Measurements from ENCODE around the gene ACTRT2. TPM values are rescaled to one million over a fixed set of nuclear protein-coding genes. Genes with fewer than 3 reads are reported as not detected.

The ACTRT2 gene
- total RNA-seq, 2 donors from 2014 or later, result not detected

- H3K9me3 Mint-ChIP-seq, result no peaks in the 10 kb centered on the region
- no peak for DNase-seq
- no peak overlapping the region for H3K27ac Mint-ChIP-seq
- H3K4me1 Mint-ChIP-seq (ENCODE audit: low read depth), result no peaks in the 10 kb centered on the region
- H3K27me3 Mint-ChIP-seq (ENCODE audit: low read depth), result no peaks in the 10 kb centered on the region
- ATAC-seq (replicated peaks in 1 of 2), result no peak
- H3K36me3 Mint-ChIP-seq (ENCODE audit: insufficient read depth in 2 of 2), result no peaks in the 10 kb centered on the region
- no peak overlapping the region for H3K4me3 Mint-ChIP-seq
Measured at GRCh38 chr1:2980073-2980791, 41.0 kb upstream of the ACTRT2 start.

DNA sequence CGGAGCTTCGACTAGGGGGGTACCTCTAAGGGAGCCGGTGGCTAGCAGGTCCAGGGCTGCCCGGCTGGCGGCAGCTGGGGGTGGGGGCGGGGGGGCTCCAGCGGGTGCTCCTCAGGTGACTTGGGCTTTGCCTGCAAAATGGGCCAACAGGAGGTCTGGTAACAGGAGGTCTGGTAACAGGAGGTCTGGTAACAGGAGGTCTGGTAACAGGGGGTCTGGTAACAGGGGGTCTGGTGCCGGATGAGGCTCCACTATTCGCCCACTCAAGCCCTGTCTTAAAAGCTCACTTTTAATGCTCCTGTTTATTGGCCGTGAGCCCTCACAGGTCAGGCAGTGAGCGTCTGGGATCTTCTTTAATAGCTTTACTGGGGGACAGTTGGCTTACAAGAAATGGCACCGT is 40.4 kb upstream of the ACTRT2 start:
- no peak for ATAC-seq (replicated peaks in 1 of 2)

DNA sequence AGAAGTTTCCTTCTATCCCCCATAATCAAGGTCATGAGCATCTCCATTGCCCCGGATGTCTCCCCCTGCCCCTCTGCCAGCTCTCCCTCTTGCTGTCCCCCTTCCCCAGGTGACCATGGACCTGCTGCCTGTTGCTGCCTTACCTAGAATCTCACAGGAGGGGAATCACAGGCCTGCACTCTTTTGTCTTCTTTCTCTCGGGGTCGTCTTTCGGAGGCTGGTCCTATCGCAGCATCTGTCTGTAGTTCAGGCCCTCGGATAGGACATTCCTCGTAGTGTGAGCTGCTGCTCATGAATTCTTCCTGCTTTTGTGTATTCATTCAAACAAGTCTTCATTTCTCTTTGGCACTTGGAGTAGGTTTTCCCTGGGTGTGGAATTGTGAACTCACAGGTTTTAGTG is 39.9 kb upstream of the ACTRT2 start:
- DNase-seq (no peak), ATAC-seq (replicated peaks in 1 of 2) (no peak)
- H3K36me3 Mint-ChIP-seq (ENCODE audit: insufficient read depth in 2 of 2), result no peaks in the 10 kb centered on the region
- no peaks in the 10 kb centered on the region for H3K27me3 Mint-ChIP-seq (ENCODE audit: low read depth)
- no peak overlapping the region for H3K4me3 Mint-ChIP-seq
- H3K27ac Mint-ChIP-seq, result no peak overlapping the region
- no peaks in the 10 kb centered on the region for H3K4me1 Mint-ChIP-seq (ENCODE audit: low read depth)
- H3K9me3 Mint-ChIP-seq, result no peaks in the 10 kb centered on the region

More for the DNA sequence above, 40.4 kb upstream of the ACTRT2 start:
- no peak for DNase-seq
- Mint-ChIP-seq H3K4me3 (no peak overlapping the region), H3K27ac (no peak overlapping the region), H3K4me1 (ENCODE audit: low read depth) (no peaks in the 10 kb centered on the region), H3K36me3 (ENCODE audit: insufficient read depth in 2 of 2) (no peaks in the 10 kb centered on the region), H3K27me3 (ENCODE audit: low read depth) (no peaks in the 10 kb centered on the region), H3K9me3 (no peaks in the 10 kb centered on the region)

- H3K27ac Mint-ChIP-seq, result no peak overlapping the region
- no peaks in the 10 kb centered on the region for H3K36me3 Mint-ChIP-seq (ENCODE audit: insufficient read depth in 2 of 2)
- no peaks in the 10 kb centered on the region for H3K9me3 Mint-ChIP-seq
- ATAC-seq (replicated peaks in 1 of 2) (no peak), DNase-seq (no peak)
- no peaks in the 10 kb centered on the region for H3K4me1 Mint-ChIP-seq (ENCODE audit: low read depth)
- no peak overlapping the region for H3K4me3 Mint-ChIP-seq
- H3K27me3 Mint-ChIP-seq (ENCODE audit: low read depth), result no peaks in the 10 kb centered on the region
Measured at GRCh38 chr1:2981981-2982614, 39.2 kb upstream of the ACTRT2 start.

DNA sequence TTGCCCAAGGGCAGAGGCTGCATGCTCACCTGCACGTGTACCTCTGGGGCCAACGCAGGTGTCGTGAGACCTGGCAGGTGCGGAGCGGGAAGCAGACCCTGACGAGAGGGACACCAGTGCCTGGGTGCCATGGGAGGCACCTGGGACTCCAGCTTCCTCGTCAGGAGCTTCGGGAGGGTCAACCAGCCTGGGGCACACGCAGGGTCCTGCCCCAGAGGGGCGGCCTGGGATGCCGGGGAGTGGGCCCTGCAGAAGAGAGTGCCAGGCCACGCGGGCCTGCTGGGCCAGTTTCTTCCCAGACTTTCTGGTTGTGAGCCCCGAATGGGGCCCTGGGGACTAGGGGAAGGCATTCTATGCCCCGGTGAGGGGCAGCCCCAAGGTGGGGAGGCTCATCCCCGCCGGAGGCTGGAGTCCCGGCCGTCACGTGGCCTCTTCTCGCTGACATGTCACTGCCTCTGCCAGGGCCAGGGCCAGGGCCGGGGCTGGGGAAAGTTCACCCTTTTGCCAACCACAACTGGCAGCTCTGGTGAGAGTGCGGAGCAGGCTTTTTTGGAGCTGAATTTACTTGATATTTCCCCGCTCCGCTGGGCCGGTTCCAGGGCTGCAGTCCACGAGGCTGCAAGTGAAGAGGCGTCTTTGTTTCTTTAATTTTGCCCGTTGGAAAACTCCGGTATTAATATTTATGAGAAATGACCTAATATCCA is 38.5 kb upstream of the ACTRT2 start:
- Mint-ChIP-seq H3K4me3 (no peak overlapping the region), H3K27ac (no peak overlapping the region), H3K36me3 (ENCODE audit: insufficient read depth in 2 of 2) (no peaks in the 10 kb centered on the region), H3K4me1 (ENCODE audit: low read depth) (no peaks in the 10 kb centered on the region), H3K9me3 (no peaks in the 10 kb centered on the region), H3K27me3 (ENCODE audit: low read depth) (no peaks in the 10 kb centered on the region)
- ATAC-seq (replicated peaks in 1 of 2) (no peak), DNase-seq (no peak)

DNA sequence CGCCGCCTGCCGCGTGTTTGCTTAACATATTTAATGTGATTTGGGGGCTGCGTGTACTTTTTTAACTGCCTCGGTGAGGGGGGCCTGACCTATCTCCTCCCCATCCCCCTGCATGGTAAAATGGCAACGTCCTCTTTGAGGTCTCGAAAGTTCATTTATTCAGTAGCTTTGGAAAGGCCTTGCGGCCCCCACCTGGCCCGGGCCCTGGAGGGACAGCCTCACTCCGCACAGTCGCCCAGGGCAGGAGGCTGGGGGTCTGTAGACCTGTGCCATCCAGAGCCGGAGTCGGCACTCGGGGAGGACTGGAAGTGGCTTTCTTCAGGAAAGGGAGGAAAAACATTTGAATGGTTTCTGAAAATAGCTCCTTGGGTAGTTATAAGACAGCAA is 38.0 kb upstream of the ACTRT2 start:
- ATAC-seq (replicated peaks in 1 of 2), result no peak
- no peak for DNase-seq
- no peaks in the 10 kb centered on the region for H3K27me3 Mint-ChIP-seq (ENCODE audit: low read depth)
- no peaks in the 10 kb centered on the region for H3K4me1 Mint-ChIP-seq (ENCODE audit: low read depth)
- no peak overlapping the region for H3K27ac Mint-ChIP-seq
- H3K4me3 Mint-ChIP-seq, result no peak overlapping the region
- H3K9me3 Mint-ChIP-seq, result no peaks in the 10 kb centered on the region
- H3K36me3 Mint-ChIP-seq (ENCODE audit: insufficient read depth in 2 of 2), result no peaks in the 10 kb centered on the region

DNA sequence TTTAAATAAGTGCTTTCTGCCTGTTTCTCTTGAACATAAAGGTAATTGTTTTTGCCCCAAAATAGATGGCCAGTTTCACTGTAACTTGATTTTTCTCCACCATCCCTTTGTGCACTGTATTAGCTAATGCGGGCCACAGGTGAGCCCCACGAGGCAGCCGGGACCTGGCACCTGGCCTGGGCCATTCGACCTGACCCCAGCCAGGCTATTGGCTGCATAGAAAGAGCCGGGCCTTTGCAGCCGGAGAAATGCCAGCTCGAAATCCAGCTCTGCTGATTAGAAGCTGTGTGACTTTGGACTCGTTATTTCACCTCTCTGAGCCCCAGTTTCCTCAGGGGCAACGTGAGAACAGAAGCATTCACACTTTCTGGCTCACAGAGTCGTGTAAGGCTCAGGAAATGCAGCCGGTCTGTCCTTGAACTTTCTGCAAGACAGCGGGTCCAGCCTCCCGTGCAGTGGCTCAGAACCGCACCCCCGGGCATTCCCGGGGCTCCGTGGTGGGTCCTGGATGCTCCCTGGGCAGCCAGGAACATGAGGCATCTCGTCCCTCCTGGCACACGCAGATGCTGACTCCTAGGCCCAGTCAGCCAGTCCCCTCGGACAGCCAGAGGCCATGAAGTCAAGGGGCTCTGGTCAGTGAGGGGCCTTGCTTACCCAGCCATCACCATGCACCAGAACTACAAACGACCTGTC is 37.4 kb upstream of the ACTRT2 start:
- Mint-ChIP-seq H3K36me3 (ENCODE audit: insufficient read depth in 2 of 2) (no peaks in the 10 kb centered on the region), H3K4me3 (no peak overlapping the region), H3K4me1 (ENCODE audit: low read depth) (no peaks in the 10 kb centered on the region), H3K27me3 (ENCODE audit: low read depth) (peaks cover under 1% of the 10 kb centered on the region), H3K27ac (no peak overlapping the region), H3K9me3 (no peaks in the 10 kb centered on the region)
- no peak for ATAC-seq (replicated peaks in 1 of 2)
- no peak for DNase-seq

- peaks cover 8% of the 10 kb centered on the region for H3K27me3 Mint-ChIP-seq (ENCODE audit: low read depth)
- H3K4me3 Mint-ChIP-seq, result no peak overlapping the region
- ATAC-seq (replicated peaks in 1 of 2), result no peak
Measured at GRCh38 chr1:2984399-2985061, 36.7 kb upstream of the ACTRT2 start.

GRCh38 chr1:2985067-2985561 is 36.2 kb upstream of the ACTRT2 start:
- no peaks in the 10 kb centered on the region for H3K4me1 Mint-ChIP-seq (ENCODE audit: low read depth)
- H3K4me3 Mint-ChIP-seq, result no peak overlapping the region
- H3K36me3 Mint-ChIP-seq (ENCODE audit: insufficient read depth in 2 of 2), result no peaks in the 10 kb centered on the region
- H3K27ac Mint-ChIP-seq, result no peak overlapping the region
- DNase-seq (no peak), ATAC-seq (replicated peaks in 1 of 2) (no peak)
- no peaks in the 10 kb centered on the region for H3K9me3 Mint-ChIP-seq
- H3K27me3 Mint-ChIP-seq (ENCODE audit: low read depth), result peaks cover 10% of the 10 kb centered on the region

More at GRCh38 chr1:2984399-2985061, 36.7 kb upstream of the ACTRT2 start:
- Mint-ChIP-seq H3K36me3 (ENCODE audit: insufficient read depth in 2 of 2) (no peaks in the 10 kb centered on the region), H3K4me1 (ENCODE audit: low read depth) (no peaks in the 10 kb centered on the region), H3K9me3 (no peaks in the 10 kb centered on the region), H3K27ac (no peak overlapping the region)
- DNase-seq, result no peak

DNA sequence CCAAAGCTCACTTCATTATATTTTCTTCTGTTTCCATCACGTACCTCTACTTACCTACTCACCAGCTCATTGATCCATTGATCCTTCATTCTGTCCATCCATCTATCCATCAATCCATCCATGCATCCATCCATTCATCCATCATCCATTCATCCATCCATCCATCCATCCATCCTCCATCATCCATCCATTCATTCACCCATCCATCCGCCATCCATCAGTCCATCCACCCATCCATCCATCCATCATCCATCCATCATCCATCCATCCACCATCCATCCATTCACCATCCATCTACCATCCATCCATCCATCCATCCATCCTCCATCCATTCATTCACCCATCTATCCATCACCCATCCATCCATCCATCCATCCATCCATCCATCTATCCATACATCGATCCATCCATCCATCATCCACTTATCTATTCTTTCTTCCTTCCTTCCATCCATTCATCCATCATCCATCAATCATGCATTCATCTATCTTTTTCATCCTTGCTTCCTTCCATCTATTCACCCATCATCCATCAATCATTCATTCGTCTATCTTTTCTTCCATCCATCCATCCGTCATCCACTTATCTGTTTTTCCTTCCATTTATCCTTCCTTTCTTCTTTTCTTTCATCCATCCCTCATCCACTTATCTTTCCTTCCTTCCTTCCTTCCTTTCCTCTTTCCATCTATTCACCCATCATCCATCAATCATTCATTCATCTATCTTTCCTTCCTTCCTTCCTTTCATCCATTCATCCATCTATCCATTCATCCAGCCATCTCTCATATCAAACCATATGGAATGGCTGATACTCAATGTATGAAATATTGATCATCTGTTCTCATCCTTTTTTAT is 35.3 kb upstream of the ACTRT2 start:
- no peaks in the 10 kb centered on the region for H3K36me3 Mint-ChIP-seq (ENCODE audit: insufficient read depth in 2 of 2)
- no peak overlapping the region for H3K4me3 Mint-ChIP-seq
- no peaks in the 10 kb centered on the region for H3K9me3 Mint-ChIP-seq
- H3K27ac Mint-ChIP-seq, result no peak overlapping the region
- peaks cover 10% of the 10 kb centered on the region for H3K27me3 Mint-ChIP-seq (ENCODE audit: low read depth)
- no peak for ATAC-seq (replicated peaks in 1 of 2)
- DNase-seq, result no peak
- H3K4me1 Mint-ChIP-seq (ENCODE audit: low read depth), result no peaks in the 10 kb centered on the region

DNA sequence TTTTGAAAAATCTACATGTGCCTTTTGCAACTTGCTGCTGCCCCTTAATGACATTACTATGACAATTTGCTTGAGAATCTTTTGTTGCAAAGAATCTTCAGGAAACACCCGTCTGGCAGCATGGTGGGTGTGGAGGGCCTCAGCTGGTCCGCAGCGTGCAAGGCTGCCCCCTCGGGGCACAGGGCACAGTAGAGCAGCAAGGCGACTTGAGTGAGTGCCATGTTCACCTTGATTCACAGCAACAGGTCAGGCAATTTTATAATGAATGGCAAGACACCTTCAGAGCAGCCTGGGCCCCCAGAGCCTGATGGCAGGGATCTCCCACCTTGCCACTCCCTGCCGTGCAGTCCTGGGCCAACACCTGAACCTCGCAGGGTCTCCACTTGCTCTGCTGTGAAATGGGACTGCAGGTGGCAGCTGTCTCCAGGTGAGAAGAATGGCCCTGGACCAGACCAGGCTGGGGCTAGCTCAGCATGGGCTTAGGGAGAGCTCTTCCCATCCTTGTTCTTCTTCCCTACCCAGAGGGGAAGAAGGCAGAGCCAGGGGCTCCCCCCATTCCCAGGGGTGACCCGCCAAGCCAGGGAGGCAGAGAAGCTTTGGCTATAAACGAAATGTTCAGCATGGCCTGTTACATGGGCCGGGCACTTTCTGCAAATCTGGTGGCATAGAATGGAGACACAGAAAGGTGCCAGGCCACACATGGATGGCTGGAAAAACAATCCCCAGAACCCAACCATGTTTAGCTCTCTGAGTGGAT is 34.5 kb upstream of the ACTRT2 start:
- H3K4me1 Mint-ChIP-seq (ENCODE audit: low read depth), result no peaks in the 10 kb centered on the region
- no peaks in the 10 kb centered on the region for H3K9me3 Mint-ChIP-seq
- no peak for ATAC-seq (replicated peaks in 1 of 2)
- H3K4me3 Mint-ChIP-seq, result no peak overlapping the region
- H3K27me3 Mint-ChIP-seq (ENCODE audit: low read depth), result peaks cover 10% of the 10 kb centered on the region
- no peak overlapping the region for H3K27ac Mint-ChIP-seq
- no peak for DNase-seq
- H3K36me3 Mint-ChIP-seq (ENCODE audit: insufficient read depth in 2 of 2), result no peaks in the 10 kb centered on the region

Measured in activated T-cell treated with anti-CD3 and anti-CD28 coated beads, Interleukin-2, amount 50 U/mL, for 72 hours (primary cell).